ENCODE measurements around the gene HES7.
A peak's percentile ranks its signal among the peaks of the same experiment; 100 is the strongest.
"Not testable (repeated sequence)": the region's sequence is repeated elsewhere in the genome, so short reads cannot be mapped to it uniquely, and the experiment has no call there.

HES7 gene

GRCh38 chr17:8109661-8110455 lies 14.0 kb downstream of the HES7 start:
- H3K4me3 ChIP-seq (ENCODE audit: control insufficient read depth, low read depth, low read length), result no peak overlapping the region
- DNase-seq (ENCODE audit: low read depth), result no peak
- peak; percentile 80 for TF ChIP-seq CTCF (IDR thresholded peaks at IDR 0.05; ENCODE audit: control insufficient read depth, insufficient read depth, low read depth, low read length, missing control alignments)

GRCh38 chr17:8108972-8109660 lies 14.8 kb downstream of the HES7 start:
- no peak for TF ChIP-seq CTCF (IDR thresholded peaks at IDR 0.05; ENCODE audit: control insufficient read depth, insufficient read depth, low read depth, low read length, missing control alignments)
- no peak overlapping the region for H3K4me3 ChIP-seq (ENCODE audit: control insufficient read depth, low read depth, low read length)
- no peak for DNase-seq (ENCODE audit: low read depth)

- DNase-seq (ENCODE audit: low read depth); H3K4me3 ChIP-seq (ENCODE audit: control insufficient read depth, low read depth, low read length): not testable (repeated sequence)
Observed at GRCh38 chr17:8106980-8107379, 16.9 kb downstream of the HES7 start.

- DNase-seq (ENCODE audit: low read depth), result no peak
- no peak for TF ChIP-seq CTCF (IDR thresholded peaks at IDR 0.05; ENCODE audit: control insufficient read depth, insufficient read depth, low read depth, low read length, missing control alignments)
- no peak overlapping the region for H3K4me3 ChIP-seq (ENCODE audit: control insufficient read depth, low read depth, low read length)
Observed at GRCh38 chr17:8105957-8106398, 17.9 kb downstream of the HES7 start.

- H3K4me3 ChIP-seq (ENCODE audit: control insufficient read depth, low read depth, low read length), result no peak overlapping the region
- TF ChIP-seq CTCF (IDR thresholded peaks at IDR 0.05; ENCODE audit: control insufficient read depth, insufficient read depth, low read depth, low read length, missing control alignments), result no peak
- DNase-seq (ENCODE audit: low read depth), result no peak
Observed at GRCh38 chr17:8104911-8105310, 19.0 kb downstream of the HES7 start.

- no peak for TF ChIP-seq CTCF (IDR thresholded peaks at IDR 0.05; ENCODE audit: control insufficient read depth, insufficient read depth, low read depth, low read length, missing control alignments)
- no peak overlapping the region for H3K4me3 ChIP-seq (ENCODE audit: control insufficient read depth, low read depth, low read length)
- DNase-seq (ENCODE audit: low read depth), result no peak
Observed at GRCh38 chr17:8103549-8103948, 20.4 kb downstream of the HES7 start.

GRCh38 chr17:8101721-8102120 lies 22.2 kb downstream of the HES7 start:
- no peak for TF ChIP-seq CTCF (IDR thresholded peaks at IDR 0.05; ENCODE audit: control insufficient read depth, insufficient read depth, low read depth, low read length, missing control alignments)
- H3K4me3 ChIP-seq (ENCODE audit: control insufficient read depth, low read depth, low read length), result no peak overlapping the region

More at GRCh38 chr17:8101721-8102120, 22.2 kb downstream of the HES7 start:
- no peak for DNase-seq (ENCODE audit: low read depth)
